Lower leg skin (tissue), 4 donors: ENCODE measurements around the gene JAGN1. TPM values are rescaled to one million over a fixed set of nuclear protein-coding genes. Genes with fewer than 3 reads are reported as not detected.
"Not testable (repeated sequence)": the region's sequence is repeated elsewhere in the genome, so short reads cannot be mapped to it uniquely, and the experiment has no call there.

Experiments used
- DNase-seq, 2 donors: peaks; one replicate each; pipeline ENCODE4 v3.0.0-alpha.2; 2019; ENCODE audit warnings: low spot score in 2 of 2
- H3K4me3 ChIP-seq: fragments of 200-600 bp; sonication (generic); 2 replicates; pipeline ENCODE4 v1.5.1; 2017; ENCODE audit warnings: mild to moderate bottlenecking, low read depth; ENCODE audit not compliant: poor library complexity, severe bottlenecking
- POLR2A ChIP-seq, 2 donors: fragments of 450-650 bp; IDR thresholded peaks; one replicate each; pipeline ENCODE4 v1.6.1; 2016 to 2017; ENCODE audit warnings: antibody characterized with exemption in 2 of 2, mild to moderate bottlenecking in 1 of 2, moderate library complexity in 1 of 2
- WGBS, 2 donors: methylation state at CpG; one replicate each; pipeline ENCODE4 v1.1.5; 2018; 5-methylcytosine and 5-hydroxymethylcytosine counted together
- intact Hi-C: fragments of 100-400 bp; cut with DNase I; formaldehyde crosslinking; loops from one replicate; pipeline ENCODE4 v1.15.0; 2023; ENCODE audit warnings: low total_unique reads
- total RNA-seq, 4 donors: library from RNA; depleted of rRNA; stranded (reverse); fragments of >200 nt; gene quantifications; one replicate each; pipeline ENCODE4 v1.1.0, GENCODE V29; 2016
- TF ChIP-seq, protein P1 (sequence below), 3 donors: fragments of 450-650 bp; IDR thresholded peaks; one replicate each; pipeline ENCODE4 v1.5.1; 2016; ENCODE audit warnings: antibody characterized with exemption in 3 of 3, mild to moderate bottlenecking in 3 of 3, moderate library complexity in 2 of 3

Gene JAGN1
- total RNA-seq, 4 donors from 2014 or later, result 39.2 to 70.6 (median 51.0) TPM

DNA sequence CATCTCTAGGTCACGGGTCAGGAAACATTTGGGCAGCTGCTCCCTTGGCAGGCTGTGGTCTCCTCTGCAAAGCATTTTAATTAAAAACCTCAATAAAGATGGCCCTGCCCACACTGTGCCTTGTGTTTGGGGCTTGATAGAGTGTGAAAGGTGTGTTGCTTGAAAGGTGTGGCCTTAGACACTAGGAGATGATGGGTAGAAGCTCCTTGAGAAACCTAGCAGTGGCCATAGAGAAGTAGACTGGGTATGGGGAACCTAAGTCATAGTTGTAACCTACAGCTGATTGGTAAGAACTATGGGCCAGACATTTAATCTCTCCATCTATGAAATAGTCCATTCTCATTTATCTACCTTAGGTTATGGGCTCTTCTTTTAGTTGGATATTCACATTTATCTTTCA is 3.3 kb downstream of the JAGN1 start:
- intact Hi-C loops, result no loop called here
- no peak for TF ChIP-seq POLR2A (IDR thresholded peaks at IDR 0.05)
- TF ChIP-seq, protein P1, sequence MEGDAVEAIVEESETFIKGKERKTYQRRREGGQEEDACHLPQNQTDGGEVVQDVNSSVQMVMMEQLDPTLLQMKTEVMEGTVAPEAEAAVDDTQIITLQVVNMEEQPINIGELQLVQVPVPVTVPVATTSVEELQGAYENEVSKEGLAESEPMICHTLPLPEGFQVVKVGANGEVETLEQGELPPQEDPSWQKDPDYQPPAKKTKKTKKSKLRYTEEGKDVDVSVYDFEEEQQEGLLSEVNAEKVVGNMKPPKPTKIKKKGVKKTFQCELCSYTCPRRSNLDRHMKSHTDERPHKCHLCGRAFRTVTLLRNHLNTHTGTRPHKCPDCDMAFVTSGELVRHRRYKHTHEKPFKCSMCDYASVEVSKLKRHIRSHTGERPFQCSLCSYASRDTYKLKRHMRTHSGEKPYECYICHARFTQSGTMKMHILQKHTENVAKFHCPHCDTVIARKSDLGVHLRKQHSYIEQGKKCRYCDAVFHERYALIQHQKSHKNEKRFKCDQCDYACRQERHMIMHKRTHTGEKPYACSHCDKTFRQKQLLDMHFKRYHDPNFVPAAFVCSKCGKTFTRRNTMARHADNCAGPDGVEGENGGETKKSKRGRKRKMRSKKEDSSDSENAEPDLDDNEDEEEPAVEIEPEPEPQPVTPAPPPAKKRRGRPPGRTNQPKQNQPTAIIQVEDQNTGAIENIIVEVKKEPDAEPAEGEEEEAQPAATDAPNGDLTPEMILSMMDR (IDR thresholded peaks at IDR 0.05), result no peak
- DNase-seq, result no peak
- H3K4me3 ChIP-seq, result no peak overlapping the region
- WGBS, 2 donors, result 76 to 92% methylated on average over 1 of the region's 1 CpG

DNA sequence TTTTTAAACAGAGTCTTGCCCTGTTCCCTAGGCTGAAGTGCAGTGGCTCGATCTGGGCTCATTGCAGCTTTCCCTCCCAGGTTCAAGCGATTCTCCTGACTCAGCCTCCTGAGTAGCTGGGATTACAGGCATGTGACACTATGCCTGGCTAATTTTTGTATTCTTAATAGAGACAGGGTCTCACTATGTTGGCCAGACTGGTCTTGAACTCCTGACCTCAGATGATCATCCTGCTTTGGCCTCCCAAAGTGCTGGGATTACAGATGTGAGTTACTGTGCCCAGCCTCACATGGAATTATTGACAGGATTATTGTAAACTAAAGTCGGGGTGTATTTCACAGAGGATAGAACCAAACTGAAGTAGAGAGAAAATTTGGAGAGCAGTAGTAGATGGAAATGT is 5.3 kb downstream of the JAGN1 start:
- H3K4me3 ChIP-seq, intact Hi-C loops, DNase-seq: not testable (repeated sequence)
- WGBS, 2 donors, result 95 to 98% methylated on average over 3 of the region's 3 CpGs

DNA sequence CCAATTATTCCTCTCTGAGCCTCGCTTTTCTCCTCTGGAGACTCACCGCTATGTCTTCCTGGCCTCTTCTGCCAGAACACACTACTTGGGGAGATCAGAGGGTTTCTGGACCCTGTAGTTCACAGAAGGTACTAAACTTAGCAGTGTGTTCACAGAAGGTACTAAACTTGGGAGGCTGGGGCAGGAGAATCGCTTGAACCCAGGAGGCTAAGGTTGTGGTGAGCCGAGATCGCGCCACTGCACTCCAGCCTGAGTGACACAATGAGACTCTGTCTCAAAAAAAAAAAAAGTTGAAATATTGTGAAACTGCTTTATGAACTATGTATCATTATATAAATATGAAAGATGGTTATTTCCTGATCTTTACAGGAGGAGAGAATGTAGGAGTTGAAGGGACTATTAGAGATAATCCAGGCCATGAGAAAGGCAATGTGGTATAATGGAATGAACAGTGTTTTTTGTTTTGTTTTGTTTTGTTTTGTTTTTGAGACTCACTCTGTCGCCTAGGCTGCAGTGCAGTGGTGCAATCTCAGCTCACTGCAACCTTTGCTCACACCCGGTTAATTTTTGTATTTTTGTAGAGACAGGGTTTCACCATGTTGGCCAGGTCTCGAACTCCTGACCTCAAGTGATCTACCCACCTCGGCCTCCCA is 6.5 kb downstream of the JAGN1 start:
- WGBS, 2 donors, result 78 to 84% methylated on average over 10 of the region's 10 CpGs
- DNase-seq, intact Hi-C loops, H3K4me3 ChIP-seq: not testable (repeated sequence)

DNA sequence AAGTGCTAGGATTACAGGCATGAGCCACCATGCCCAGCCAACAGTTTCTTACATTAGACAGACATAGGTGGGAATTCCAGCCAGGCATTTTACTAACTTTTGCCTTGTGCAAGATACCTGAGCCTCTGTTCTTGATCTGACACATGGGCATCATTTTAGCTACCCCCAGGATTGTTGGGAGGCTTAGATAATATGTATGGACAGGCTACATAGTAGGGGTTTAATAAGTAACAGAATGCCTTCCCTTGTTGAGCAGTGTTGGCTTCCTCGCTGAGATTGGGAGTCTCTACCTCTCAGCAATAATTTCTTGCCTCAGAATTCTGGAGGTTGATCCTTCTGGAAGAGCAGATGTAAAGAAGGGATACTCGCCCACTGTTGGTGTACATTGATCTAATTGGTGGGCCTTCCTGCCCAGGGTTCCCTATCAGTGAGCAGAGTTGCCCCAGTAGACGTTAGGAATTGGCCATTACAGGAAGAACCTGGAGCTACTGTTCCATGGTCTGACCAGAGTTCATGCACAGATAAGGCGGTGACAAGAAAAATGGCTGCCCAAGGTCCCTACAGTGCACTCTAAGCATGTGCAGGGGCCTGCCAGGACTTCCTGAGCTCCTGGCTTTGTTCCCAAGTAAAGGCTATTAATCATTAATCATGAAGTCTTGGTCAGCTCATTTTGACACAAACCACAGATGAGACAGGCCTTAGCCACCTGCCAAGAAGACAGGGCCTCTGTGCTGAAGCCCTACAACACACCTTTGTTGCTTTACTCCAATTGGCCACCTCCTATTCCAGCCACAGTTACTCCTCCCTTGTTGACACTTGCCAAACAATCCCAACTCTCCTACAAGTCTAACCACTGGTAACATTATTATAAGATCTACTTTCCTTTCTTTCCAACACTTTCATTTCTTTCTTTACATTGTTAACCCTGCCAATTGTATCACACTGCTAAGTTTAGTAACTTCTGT is 7.3 kb downstream of the JAGN1 start:
- DNase-seq, result no peak
- H3K4me3 ChIP-seq, result no peak overlapping the region
- TF ChIP-seq, protein P1 (IDR thresholded peaks at IDR 0.05), result no peak
- TF ChIP-seq POLR2A (IDR thresholded peaks at IDR 0.05), result no peak
- WGBS, 2 donors, result 60 to 74% methylated on average over 4 of the region's 4 CpGs
- intact Hi-C loops, result no loop called here

DNA sequence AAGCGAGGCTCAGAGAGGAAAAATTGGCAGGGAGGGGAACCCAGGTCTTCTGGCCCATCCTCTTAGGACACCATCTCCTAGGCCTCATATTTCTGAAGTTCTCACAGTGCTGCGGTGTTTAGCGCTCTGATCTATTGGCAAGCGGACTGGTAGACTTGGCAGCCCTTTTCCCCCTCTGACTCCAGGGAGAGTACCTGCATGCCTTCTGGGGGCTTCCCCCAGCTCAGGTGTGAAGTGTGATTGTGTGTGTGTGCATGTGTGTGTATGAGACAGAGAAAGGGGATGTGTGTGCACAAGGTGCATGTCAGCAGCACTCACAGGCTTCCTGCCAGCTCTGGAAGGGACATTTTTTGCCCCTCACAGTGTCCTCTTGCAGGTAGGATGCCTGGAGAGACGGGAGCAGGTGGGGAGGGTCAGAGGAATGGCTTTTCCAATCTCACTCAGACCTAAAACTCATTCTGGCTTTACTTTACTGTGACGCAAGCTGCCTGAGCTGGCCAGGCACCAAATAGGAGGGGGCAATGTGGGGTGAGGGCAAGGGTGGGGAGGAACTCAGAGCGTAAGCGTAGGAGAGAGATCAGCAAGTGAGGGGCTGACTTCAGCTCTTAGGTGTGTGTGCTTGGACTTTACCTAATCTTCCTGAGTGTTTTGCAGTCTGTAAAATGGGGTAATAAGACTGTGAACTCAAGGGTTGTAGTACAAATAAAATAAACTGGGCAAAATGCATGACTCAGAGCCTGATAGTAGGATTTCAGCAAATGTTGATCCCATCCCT is 8.2 kb downstream of the JAGN1 start:
- DNase-seq, result no peak
- no peak overlapping the region for H3K4me3 ChIP-seq
- 43 to 50% methylated on average over 8 of the region's 8 CpGs for WGBS, 2 donors
- intact Hi-C loops, result no loop called here
- TF ChIP-seq, protein P1 (IDR thresholded peaks at IDR 0.05), result no peak
- TF ChIP-seq POLR2A (IDR thresholded peaks at IDR 0.05), result no peak

DNA sequence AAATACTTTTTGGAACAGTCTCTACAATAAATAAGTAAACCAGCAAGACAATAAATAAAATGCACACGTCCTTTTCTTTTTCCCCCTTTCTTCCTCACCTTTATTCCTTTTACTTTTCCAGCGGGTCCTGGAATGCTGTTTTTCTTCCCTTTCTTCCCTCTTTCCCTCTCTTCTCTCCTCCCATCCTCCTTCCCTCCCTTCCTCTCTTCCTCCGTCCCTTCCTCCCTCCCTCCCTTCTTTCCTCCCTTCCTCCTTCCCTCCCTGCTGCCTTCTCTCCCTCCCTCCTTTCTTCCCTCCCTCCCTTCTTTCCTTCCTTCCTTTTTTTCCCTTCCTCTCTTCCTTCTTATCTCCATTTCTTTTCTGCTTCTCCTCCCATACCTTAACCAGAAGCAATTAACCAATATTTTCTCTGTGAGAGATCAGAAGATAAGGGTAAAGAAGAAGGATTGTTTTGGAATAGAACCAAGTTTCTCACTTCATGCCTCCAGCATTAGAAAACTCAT is 8.9 kb downstream of the JAGN1 start:
- intact Hi-C loops, result no loop called here
- no peak for DNase-seq
- TF ChIP-seq, protein P1 (IDR thresholded peaks at IDR 0.05), result no peak
- TF ChIP-seq POLR2A (IDR thresholded peaks at IDR 0.05), result no peak
- 39 to 44% methylated on average over 3 of the region's 3 CpGs for WGBS, 2 donors
- no peak overlapping the region for H3K4me3 ChIP-seq

DNA sequence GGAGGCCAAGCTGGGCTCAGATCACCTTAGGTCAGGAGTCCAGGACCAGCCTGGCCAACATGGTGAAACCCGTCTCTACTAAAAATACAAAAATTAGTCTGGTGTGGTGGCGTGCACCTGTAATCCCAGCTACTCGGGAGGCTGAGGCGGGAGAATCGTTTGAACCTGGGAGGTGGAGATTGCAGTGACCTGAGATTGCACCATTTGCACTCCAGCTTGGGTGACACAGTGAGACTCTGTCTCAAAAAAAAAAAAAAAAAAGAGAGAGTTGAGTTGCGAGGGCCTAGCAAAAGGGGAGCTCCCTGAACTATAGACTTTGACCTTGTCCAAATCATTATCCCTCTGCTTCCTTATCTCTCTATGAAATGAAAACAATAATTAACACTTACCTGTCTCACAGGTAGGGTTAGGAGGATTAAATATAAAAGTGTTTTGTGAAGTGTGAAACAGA is 10.6 kb downstream of the JAGN1 start:
- 92 to 93% methylated on average over 6 of the region's 6 CpGs for WGBS, 2 donors

More for the DNA sequence above, 10.6 kb downstream of the JAGN1 start:
- intact Hi-C loops, H3K4me3 ChIP-seq, DNase-seq: not testable (repeated sequence)
